ENCODE results near the gene APOH. TPM values are rescaled to one million over a fixed set of nuclear protein-coding genes. Genes with fewer than 3 reads are reported as not detected.

APOH gene
- total and polyA plus RNA-seq, 2 of the 13 experiments (the other 11 are each of a cell fraction or from before 2014, with no cell fraction given): 4,846 to 5,748 TPM

GRCh38 chr17:66172144-66172543 lies 57.1 kb downstream of the APOH start (continued):
- TF ChIP-seq PAXIP1 (CRISPR knock-in tag; conservative IDR thresholded peaks at IDR 0.05): no peak
- no peak for TF ChIP-seq MAFF (IDR thresholded peaks at IDR 0.05; ENCODE audit: low read depth, low read length)
- TF ChIP-seq SNAPC2 (CRISPR knock-in tag; IDR thresholded peaks at IDR 0.05): no peak

- CTCF ChIA-PET (ENCODE audit: low intra/inter-chr PET ratio, low total read pairs): no interaction called here
- intact Hi-C loops (cut with micrococcal nuclease; ENCODE audit: unreplicated experiment): no loop called here
These were observed 57.5 kb downstream of the APOH start for GRCh38 chr17:66171692-66172091.

More at GRCh38 chr17:66171692-66172091, 57.5 kb downstream of the APOH start:
- Histone ChIP-seq H3K36me3 (replicated peaks in 1 of 2; ENCODE audit: control insufficient read depth in 1 of 2, insufficient read depth in 2 of 2, low read length in 2 of 2) (no peaks in the 10 kb centered on the region), H2AFZ (ENCODE audit: low read length) (no peak overlapping the region), H3K9me3 (ENCODE audit: low read length) (no peaks in the 10 kb centered on the region), H3K4me1 (ENCODE audit: insufficient read depth, low read length) (no peaks in the 10 kb centered on the region), H3K4me3 (replicated peaks in 1 of 3; ENCODE audit: insufficient read depth in 1 of 3, low read depth in 2 of 3, low read length in 3 of 3) (no peak overlapping the region), H3K27me3 (ENCODE audit: control insufficient read depth in 1 of 2, insufficient read depth in 2 of 2, low read length in 2 of 2) (no peaks in the 10 kb centered on the region), H3K79me2 (ENCODE audit: insufficient read depth, low read length) (no peaks in the 10 kb centered on the region), H4K20me1 (ENCODE audit: insufficient read depth, low read length) (no peaks in the 10 kb centered on the region), H3K4me2 (ENCODE audit: low read depth, low read length) (no peak overlapping the region), H3K9ac (ENCODE audit: insufficient read depth, low read depth, low read length) (no peak overlapping the region), H3K27ac (ENCODE audit: extremely low read length, insufficient read depth, low read length) (no peak overlapping the region)
- DNase-seq (ENCODE audit: low spot score) (no peak), FAIRE-seq (no peak), ATAC-seq (no peak)
- no TSS peak for BruUV-seq (replicated peaks)
- TF ChIP-seq ZNF546 (CRISPR knock-in tag; conservative IDR thresholded peaks at IDR 0.05): no peak
- TF ChIP-seq PTBP1 (IDR thresholded peaks at IDR 0.05; ENCODE audit: low read depth, low read length, poor library complexity, severe bottlenecking): no peak
- no peak for TF ChIP-seq THAP9 (CRISPR knock-in tag; IDR thresholded peaks at IDR 0.05; ENCODE audit: borderline replicate concordance)
- 58% methylated on average over 3 of the region's 3 CpGs for WGBS (ENCODE audit: low lambda C conversion rate)
- in situ Hi-C loops (cut with HindIII; ENCODE audit: extremely low pct_ligation_motif_present, low pct_unique_long_range_greater_than_20kb): loop anchor here (25.0 kb wide), 2 partner anchors 634 to 784 kb away; no protein-coding TSS in a partner anchor
- POLR2A ChIA-PET: no interaction called here

Data from HepG2 (cell line).